Heart right ventricle (tissue), 16 donors: ENCODE data around the gene TMEM52. TPM values are rescaled to one million over a fixed set of nuclear protein-coding genes. Genes with fewer than 3 reads are reported as not detected.

ENCODE experiments used
- ATAC-seq, 8 donors: fragments of 200-7000 bp; cut with Tn5 transposase; one replicate each; pipeline ENCODE4 v1.9.1; 2020; ENCODE audit warnings: mild to moderate bottlenecking in 8 of 8, moderate library complexity in 8 of 8, moderate number of reproducible peaks in 1 of 8
- DNase-seq, 2 donors: peaks; one replicate each; pipeline ENCODE4 v3.0.0-alpha.2; 2020
- H3K27ac ChIP-seq, 10 donors: fragments of 200-600 bp; sonication (generic) in 2 of 10; one replicate each; pipeline versions ENCODE4 v1.5.0 to v1.8.0; 2020 to 2022; ENCODE audit warnings: mild to moderate bottlenecking in 3 of 10
- H3K27me3 ChIP-seq, 7 donors: fragments of 200-600 bp; one replicate each; pipeline ENCODE4 v1.8.0; 2021 to 2022; ENCODE audit warnings: mild to moderate bottlenecking in 2 of 7
- H3K36me3 ChIP-seq, 9 donors: fragments of 200-600 bp; sonication (generic) in 1 of 9; one replicate each; pipeline versions ENCODE4 v1.5.0 to v1.8.0; 2020 to 2022; ENCODE audit warnings: mild to moderate bottlenecking in 2 of 9
- H3K4me1 ChIP-seq, 9 donors: fragments of 200-600 bp; sonication (generic) in 1 of 9; one replicate each; pipeline versions ENCODE4 v1.5.0 to v1.8.0; 2020 to 2022; ENCODE audit warnings: mild to moderate bottlenecking in 4 of 9
- H3K4me3 ChIP-seq, 10 donors: fragments of 200-600 bp; sonication (generic) in 2 of 10; one replicate each; pipeline versions ENCODE4 v1.5.0 to v1.8.0; 2020 to 2022; ENCODE audit warnings: mild to moderate bottlenecking in 7 of 10, moderate library complexity in 2 of 10
- H3K9me3 ChIP-seq, 11 donors: fragments of 200-600 bp in 10 of 11; sonication (generic) in 2 of 11; one replicate each; pipeline versions ENCODE4 v1.5.0 to v1.8.0; 2013 to 2022; ENCODE audit warnings: mild to moderate bottlenecking in 2 of 11, control low read depth in 1 of 11, moderate library complexity in 1 of 11
- WGBS, 2 donors: extraction: QIAGEN DNeasy Blood & Tissue Kit; methylation state at CpG; one replicate each; pipeline ENCODE4 v1.1.7; 2013; ENCODE audit warnings: inconsistent platforms in 1 of 2; 5-methylcytosine and 5-hydroxymethylcytosine counted together
- intact Hi-C, 10 donors: fragments of 100-400 bp; cut with DNase I; formaldehyde crosslinking; loops; one replicate each; pipeline versions ENCODE4 v1.11.1 to v1.14.2; 2022
- polyA plus RNA-seq, 2 donors: library from polyadenylated mRNA; stranded (reverse); fragments of 200-250 nt; gene quantifications; one replicate each; pipeline ENCODE4 v1.2.3, GENCODE V29; 2013
- total RNA-seq, 10 donors: library from RNA; stranded (reverse); fragmentation: NEBNext Ultra II Directional in 3 of 10; extraction: Animal tissue kit (Norgen Biotek cat#: 25700) in 3 of 10; gene quantifications; one replicate each; pipeline versions ENCODE4 v1.2.1 to v1.2.4, GENCODE V29; 2021 to 2023
- TF ChIP-seq, protein P1 (sequence below), 9 donors: fragments of 200-600 bp; sonication (generic) in 2 of 9; IDR thresholded peaks; one replicate each; pipeline versions ENCODE4 v1.5.0 to v1.8.0; 2021 to 2022; ENCODE audit warnings: antibody characterized with exemption in 9 of 9, mild to moderate bottlenecking in 5 of 9, moderate library complexity in 1 of 9
- donor health status: Arrhythmogenic right ventricular cardiomyopathy.
- donor health status: ischemic (EF 13 %, LVEDD 7.1; RV severe dilation, severe dysfunction).
- donor health status: healthy with polysubstance abuse.
- donor health status: DM: no; HTN: yes; CAD: no.
- donor health status: DM: no; HTN: no; CAD: no.
- donor health status: ischemic (EF 25% LVEDD 6.9; RV normal size, moderate dysfunction).
- donor health status: ischemic (EF 25% LVEDD 5.7; RV mildly dilated, moderate dysfunction).
- donor health status: healthy.
- donor health status: DM: yes; HTN: yes; CAD: no.
- donor health status: Ischemic cardiomyopathy.
- donor health status: ischemic (EF 35%, LVEDD 5.7; RV mildly dilated, moderate dysfunction).
- donor health status: nonischemic (EF 11% LVEDD 7.7; RV severe dilation, severe dysfunction).
- donor health status: DM: yes; HTN: yes; CAD: no.
- donor health status: PGD.
- donor health status: ischemic (EF 29% LVEDD 5.4; RV normal size, mild dysfunction).
- donor health status: nonischemic (EF 23%, LVEDD 6.1; RV moderate dilation, normal function).

TMEM52 gene
- total and polyA plus RNA-seq, 12 donors: 0.58 to 11.5 (median 1.9) TPM; not detected in 2

DNA sequence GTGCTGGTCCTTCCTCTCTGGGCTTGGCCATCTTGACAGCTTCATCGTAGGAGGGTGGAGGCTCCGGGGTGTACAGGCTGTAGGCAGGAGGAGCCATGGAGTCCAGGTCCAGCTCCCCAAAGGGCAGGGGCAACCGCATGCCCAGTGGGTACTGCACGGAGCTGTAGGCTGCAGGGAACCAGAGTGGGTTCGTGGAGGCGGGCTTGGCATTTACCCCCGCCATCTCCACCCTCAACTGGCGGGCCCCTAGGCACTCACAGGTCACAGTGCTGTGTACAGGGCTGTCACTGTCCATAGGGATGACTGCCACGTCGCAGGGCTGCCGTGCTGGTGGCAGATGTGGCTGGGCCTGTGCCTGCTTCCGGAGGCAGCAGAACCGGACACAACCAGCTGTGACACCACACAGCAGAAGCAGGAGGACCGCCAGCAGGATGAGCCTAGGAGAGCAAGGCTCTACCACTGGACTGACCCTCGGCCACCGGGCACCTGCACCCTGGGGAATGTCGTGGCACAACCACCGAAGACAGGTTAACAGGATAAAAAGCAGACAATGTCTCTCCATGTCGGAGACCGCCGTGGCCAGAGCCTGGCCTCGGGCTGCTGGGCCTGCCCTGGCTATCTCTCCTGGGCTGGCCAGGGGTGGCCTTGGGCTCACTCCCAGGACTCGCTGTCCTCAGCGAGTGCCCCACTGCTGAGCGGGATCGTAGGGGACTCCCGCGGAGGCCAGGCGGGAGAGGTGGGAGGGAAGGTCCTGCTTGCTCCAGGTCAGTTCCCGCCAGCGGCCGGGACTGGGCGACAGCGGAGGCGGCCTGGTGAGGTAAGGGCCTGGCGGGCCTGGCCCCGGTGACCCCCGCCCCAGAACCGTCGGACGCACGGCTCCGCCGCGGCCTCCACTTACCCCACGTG is 831 bp downstream of the TMEM52 start:
- H3K36me3 ChIP-seq: no peaks in the 10 kb centered on the region
- intact Hi-C loops: no loop called here
- H3K4me3 ChIP-seq: peak overlapping the region; percentile 31 to 73 (median 56)
- H3K27ac ChIP-seq: peak overlapping the region in 3 of 10 donors; percentile 2 to 65 (median 3)
- TF ChIP-seq, protein P1, sequence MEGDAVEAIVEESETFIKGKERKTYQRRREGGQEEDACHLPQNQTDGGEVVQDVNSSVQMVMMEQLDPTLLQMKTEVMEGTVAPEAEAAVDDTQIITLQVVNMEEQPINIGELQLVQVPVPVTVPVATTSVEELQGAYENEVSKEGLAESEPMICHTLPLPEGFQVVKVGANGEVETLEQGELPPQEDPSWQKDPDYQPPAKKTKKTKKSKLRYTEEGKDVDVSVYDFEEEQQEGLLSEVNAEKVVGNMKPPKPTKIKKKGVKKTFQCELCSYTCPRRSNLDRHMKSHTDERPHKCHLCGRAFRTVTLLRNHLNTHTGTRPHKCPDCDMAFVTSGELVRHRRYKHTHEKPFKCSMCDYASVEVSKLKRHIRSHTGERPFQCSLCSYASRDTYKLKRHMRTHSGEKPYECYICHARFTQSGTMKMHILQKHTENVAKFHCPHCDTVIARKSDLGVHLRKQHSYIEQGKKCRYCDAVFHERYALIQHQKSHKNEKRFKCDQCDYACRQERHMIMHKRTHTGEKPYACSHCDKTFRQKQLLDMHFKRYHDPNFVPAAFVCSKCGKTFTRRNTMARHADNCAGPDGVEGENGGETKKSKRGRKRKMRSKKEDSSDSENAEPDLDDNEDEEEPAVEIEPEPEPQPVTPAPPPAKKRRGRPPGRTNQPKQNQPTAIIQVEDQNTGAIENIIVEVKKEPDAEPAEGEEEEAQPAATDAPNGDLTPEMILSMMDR (IDR thresholded peaks at IDR 0.05): no peak
- H3K4me1 ChIP-seq: peaks cover 10 to 19% (median 13%) of the 10 kb centered on the region in 9 donors
- no peaks in the 10 kb centered on the region for H3K9me3 ChIP-seq
- no peak for DNase-seq
- ATAC-seq: peak in 1 of 8 donors; percentile 0
- no peaks in the 10 kb centered on the region for H3K27me3 ChIP-seq
- WGBS, 2 donors: 43 to 53% methylated on average over 38 to 46 of the region's 46 CpGs

- DNase-seq (no peak), ATAC-seq (no peak)
- H3K27ac ChIP-seq: no peak overlapping the region
- H3K4me1 ChIP-seq: peaks cover 10 to 19% (median 13%) of the 10 kb centered on the region in 9 donors
- TF ChIP-seq, protein P1 (IDR thresholded peaks at IDR 0.05): no peak
- H3K4me3 ChIP-seq: no peak overlapping the region
- H3K27me3 ChIP-seq: no peaks in the 10 kb centered on the region
- 93 to 96% methylated on average over 14 of the region's 14 CpGs for WGBS, 2 donors
- no peaks in the 10 kb centered on the region for H3K9me3 ChIP-seq
- intact Hi-C loops: no loop called here
- no peaks in the 10 kb centered on the region for H3K36me3 ChIP-seq
Observed at GRCh38 chr1:1917304-1917976, 1.6 kb downstream of the TMEM52 start.

GRCh38 chr1:1916851-1917251 is 2.2 kb downstream of the TMEM52 start:
- H3K27me3 ChIP-seq: no peaks in the 10 kb centered on the region
- H3K27ac ChIP-seq: no peak overlapping the region
- TF ChIP-seq, protein P1 (IDR thresholded peaks at IDR 0.05): no peak
- H3K4me3 ChIP-seq: no peak overlapping the region
- H3K9me3 ChIP-seq: no peaks in the 10 kb centered on the region
- no peak for ATAC-seq
- WGBS, 2 donors: 88 to 90% methylated on average over 19 of the region's 19 CpGs
- DNase-seq: no peak
- H3K4me1 ChIP-seq: peaks cover 10 to 19% (median 13%) of the 10 kb centered on the region in 9 donors
- no peaks in the 10 kb centered on the region for H3K36me3 ChIP-seq
- intact Hi-C loops: no loop called here

DNA sequence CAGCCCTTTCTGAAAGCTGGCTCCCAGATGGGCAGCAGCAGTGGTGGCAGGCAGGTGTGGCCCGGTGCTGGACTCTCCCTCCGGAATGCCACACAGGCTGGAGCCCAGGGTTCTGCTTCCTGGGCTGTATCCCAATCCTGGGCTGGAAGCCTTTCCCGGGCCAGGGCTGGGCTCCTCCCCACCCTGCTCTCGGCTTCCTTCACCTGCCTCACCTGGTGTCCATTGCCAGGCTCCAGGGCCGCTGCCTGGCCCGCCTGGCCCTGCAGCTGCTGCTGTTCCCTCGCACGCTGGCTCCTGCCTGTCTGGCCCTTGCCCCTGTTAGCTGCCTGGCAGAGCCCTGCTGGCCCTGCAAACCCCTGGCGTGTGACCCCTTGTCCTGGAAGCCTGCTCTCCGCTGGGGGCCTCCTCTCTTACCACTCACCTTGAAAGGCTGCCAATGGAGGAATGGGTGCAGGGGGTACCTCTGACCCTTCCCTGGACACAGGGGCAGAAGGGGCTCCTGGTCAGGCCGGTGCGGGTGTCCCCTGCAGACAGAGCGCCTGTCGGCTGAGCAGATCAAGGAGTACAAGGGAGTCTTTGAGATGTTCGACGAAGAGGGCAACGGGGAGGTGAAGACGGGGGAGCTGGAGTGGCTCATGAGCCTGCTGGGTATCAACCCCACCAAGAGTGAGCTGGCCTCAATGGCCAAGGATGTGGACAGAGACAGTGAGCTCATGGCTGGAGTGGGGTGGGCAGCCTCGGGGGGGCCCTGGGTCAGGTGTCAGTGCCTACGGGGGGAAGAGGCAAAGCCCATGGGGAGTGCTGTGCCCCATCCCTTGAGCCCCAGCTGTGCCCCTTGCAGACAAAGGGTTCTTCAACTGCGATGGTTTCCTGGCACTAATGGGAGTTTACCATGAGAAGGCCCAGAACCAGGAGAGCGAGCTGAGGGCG is 2.9 kb downstream of the TMEM52 start:
- Histone ChIP-seq H3K9me3 (no peaks in the 10 kb centered on the region), H3K4me3 (no peak overlapping the region), H3K27ac (no peak overlapping the region), H3K4me1 (peaks cover 10 to 19% (median 13%) of the 10 kb centered on the region in 9 donors), H3K36me3 (no peaks in the 10 kb centered on the region), H3K27me3 (no peaks in the 10 kb centered on the region)
- no peak for ATAC-seq
- no peak for DNase-seq
- TF ChIP-seq, protein P1 (IDR thresholded peaks at IDR 0.05): no peak
- WGBS, 2 donors: 94 to 96% methylated on average over 23 of the region's 23 CpGs
- intact Hi-C loops: no loop called here
